Astrocyte (in vitro differentiated cells and primary cell): Measurements from ENCODE around the gene MAGEA11. TPM values are rescaled to one million over a fixed set of nuclear protein-coding genes. Genes with fewer than 3 reads are reported as not detected.
"Not testable (repeated sequence)": the region's sequence is repeated elsewhere in the genome, so short reads cannot be mapped to it uniquely, and the experiment has no call there.

Experiments used
- DNase-seq: peaks from one replicate; pipeline ENCODE4 v3.0.0-alpha.2; 2010; ENCODE audit warnings: low read depth
- FAIRE-seq: peaks from 2 replicates; lab custom pipeline; 2011; peaks lifted over from hg19 to GRCh38; lab: Jason Lieb, UNC
- H2AFZ ChIP-seq: 2 replicates; pipeline ENCODE4 v1.6.0; 2012; ENCODE audit warnings: low read depth, low read length, inconsistent platforms
- H3K27ac ChIP-seq: 2 replicates; pipeline ENCODE4 v1.5.1; 2011; ENCODE audit warnings: low read depth, low read length, inconsistent platforms
- H3K27me3 ChIP-seq: 2 replicates; pipeline ENCODE4 v1.6.0; 2011; ENCODE audit warnings: low read length, inconsistent platforms; ENCODE audit not compliant: insufficient read depth
- H3K36me3 ChIP-seq: 2 replicates; pipeline ENCODE4 v1.5.1; 2011; ENCODE audit warnings: low read length, inconsistent platforms; ENCODE audit not compliant: insufficient read depth
- H3K4me1 ChIP-seq: 2 replicates; pipeline ENCODE4 v1.5.1; 2011; ENCODE audit warnings: low read length, inconsistent platforms; ENCODE audit not compliant: insufficient read depth
- H3K4me2 ChIP-seq: 2 replicates; pipeline ENCODE4 v1.6.0; 2012; ENCODE audit warnings: low read length, inconsistent platforms
- H3K4me3 ChIP-seq: 2 replicates; pipeline ENCODE4 v1.5.1; 2011; ENCODE audit warnings: low read depth, mild to moderate bottlenecking, low read length, inconsistent platforms; ENCODE audit not compliant: insufficient read depth
- H3K79me2 ChIP-seq: 2 replicates; pipeline ENCODE4 v1.6.0; 2012; ENCODE audit warnings: mild to moderate bottlenecking, low read length, inconsistent platforms; ENCODE audit not compliant: insufficient read depth
- H3K9ac ChIP-seq: 2 replicates; pipeline ENCODE4 v1.6.0; 2012; ENCODE audit warnings: mild to moderate bottlenecking, low read length, inconsistent platforms
- H3K9me3 ChIP-seq: 2 replicates; pipeline ENCODE4 v1.5.1; 2012; ENCODE audit warnings: low read depth, mild to moderate bottlenecking, low read length, inconsistent platforms; ENCODE audit not compliant: insufficient read depth
- H4K20me1 ChIP-seq: 2 replicates; pipeline ENCODE4 v1.6.0; 2012; ENCODE audit warnings: low read length, inconsistent platforms; ENCODE audit not compliant: insufficient read depth
- H3K27ac Mint-ChIP-seq: one replicate; pipeline ENCODE4 v1.8.0; 2021; ENCODE audit warnings: mild to moderate bottlenecking, mixed read lengths; ENCODE audit not compliant: unreplicated experiment
- H3K27me3 Mint-ChIP-seq: one replicate; pipeline ENCODE4 v1.8.0; 2021; ENCODE audit warnings: low read depth, mixed read lengths; ENCODE audit not compliant: unreplicated experiment
- H3K36me3 Mint-ChIP-seq: one replicate; pipeline ENCODE4 v1.8.0; 2021; ENCODE audit warnings: low read depth, mixed read lengths; ENCODE audit not compliant: unreplicated experiment
- H3K4me1 Mint-ChIP-seq: one replicate; pipeline ENCODE4 v1.8.0; 2021; ENCODE audit warnings: low read depth, mixed read lengths; ENCODE audit not compliant: unreplicated experiment
- H3K4me3 Mint-ChIP-seq: one replicate; pipeline ENCODE4 v1.8.0; 2021; ENCODE audit warnings: mild to moderate bottlenecking, moderate library complexity, mixed read lengths; ENCODE audit not compliant: unreplicated experiment
- H3K9me3 Mint-ChIP-seq: one replicate; pipeline ENCODE4 v1.8.0; 2021; ENCODE audit warnings: mild to moderate bottlenecking, mixed read lengths; ENCODE audit not compliant: unreplicated experiment
- EZH2 ChIP-seq: IDR thresholded peaks from 2 replicates; pipeline ENCODE4 v1.6.1; 2012; ENCODE audit warnings: mild to moderate bottlenecking, low read length, inconsistent platforms; ENCODE audit not compliant: insufficient read depth
- total RNA-seq: library from RNA; stranded (reverse); gene quantifications from 2 replicates; pipeline ENCODE4 v1.2.1, GENCODE V29; 2021
- TF ChIP-seq, protein P1 (sequence below): IDR thresholded peaks from 2 replicates; pipeline ENCODE4 v1.5.1; 2011; ENCODE audit warnings: low read depth, mild to moderate bottlenecking, inconsistent platforms, low read length, moderate library complexity; ENCODE audit not compliant: insufficient read depth

The MAGEA11 gene
- total RNA-seq, 1 donor from 2014 or later: not detected

DNA sequence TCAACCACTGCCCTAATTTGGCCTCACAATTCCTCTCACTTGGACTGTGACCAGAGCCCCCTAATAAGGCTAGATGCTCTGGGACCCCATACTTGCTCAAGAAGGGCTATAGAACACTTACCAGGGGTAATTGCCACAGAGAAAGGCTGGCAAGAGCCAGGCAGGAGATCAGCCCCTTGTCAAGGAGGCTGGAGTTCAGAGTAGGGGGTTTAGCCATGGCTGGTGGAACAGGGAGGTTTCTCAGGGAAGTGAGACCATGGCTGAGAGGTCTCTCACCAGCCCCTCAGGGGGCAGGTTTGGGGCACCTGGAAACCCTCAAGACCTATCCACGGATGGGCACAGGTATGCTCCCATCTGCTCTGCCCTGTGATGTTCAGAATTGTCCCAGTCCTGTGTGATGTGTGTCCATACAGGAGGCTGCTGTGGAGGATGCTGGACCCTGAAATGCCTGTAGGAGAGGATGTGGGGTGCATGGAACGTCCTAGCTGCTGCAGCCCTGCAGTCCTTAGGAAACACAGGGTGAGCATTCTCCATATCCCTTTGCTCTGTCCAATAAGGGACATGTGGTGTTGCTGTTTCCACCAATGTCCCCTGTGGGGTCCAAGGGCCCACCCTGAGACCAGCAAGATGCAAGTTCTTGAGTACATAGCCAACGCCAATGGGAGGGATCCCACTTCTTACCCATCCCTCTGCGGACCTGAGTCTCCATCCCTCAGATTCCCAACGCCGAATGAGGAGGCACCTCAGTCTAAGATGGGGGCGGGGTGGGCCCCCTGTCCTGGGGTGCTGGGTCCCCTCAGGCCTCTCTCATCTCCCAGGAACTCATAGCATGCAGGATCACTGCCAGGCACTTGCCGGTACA is 45.6 kb downstream of the MAGEA11 start:
- Histone ChIP-seq H3K4me3 (no peak overlapping the region), H3K79me2 (no peaks in the 10 kb centered on the region), H4K20me1 (no peaks in the 10 kb centered on the region), H3K9ac (no peak overlapping the region), H3K27ac (no peak overlapping the region), H2AFZ (no peak overlapping the region), H3K27me3 (no peaks in the 10 kb centered on the region), H3K4me2 (no peak overlapping the region), H3K4me1 (no peaks in the 10 kb centered on the region), H3K36me3 (no peaks in the 10 kb centered on the region), H3K9me3 (no peaks in the 10 kb centered on the region)
- no peak for FAIRE-seq
- H3K27me3 Mint-ChIP-seq: peaks cover 2% of the 10 kb centered on the region
- no peak overlapping the region for H3K4me3 Mint-ChIP-seq
- TF ChIP-seq EZH2: no peak
- TF ChIP-seq, protein P1, sequence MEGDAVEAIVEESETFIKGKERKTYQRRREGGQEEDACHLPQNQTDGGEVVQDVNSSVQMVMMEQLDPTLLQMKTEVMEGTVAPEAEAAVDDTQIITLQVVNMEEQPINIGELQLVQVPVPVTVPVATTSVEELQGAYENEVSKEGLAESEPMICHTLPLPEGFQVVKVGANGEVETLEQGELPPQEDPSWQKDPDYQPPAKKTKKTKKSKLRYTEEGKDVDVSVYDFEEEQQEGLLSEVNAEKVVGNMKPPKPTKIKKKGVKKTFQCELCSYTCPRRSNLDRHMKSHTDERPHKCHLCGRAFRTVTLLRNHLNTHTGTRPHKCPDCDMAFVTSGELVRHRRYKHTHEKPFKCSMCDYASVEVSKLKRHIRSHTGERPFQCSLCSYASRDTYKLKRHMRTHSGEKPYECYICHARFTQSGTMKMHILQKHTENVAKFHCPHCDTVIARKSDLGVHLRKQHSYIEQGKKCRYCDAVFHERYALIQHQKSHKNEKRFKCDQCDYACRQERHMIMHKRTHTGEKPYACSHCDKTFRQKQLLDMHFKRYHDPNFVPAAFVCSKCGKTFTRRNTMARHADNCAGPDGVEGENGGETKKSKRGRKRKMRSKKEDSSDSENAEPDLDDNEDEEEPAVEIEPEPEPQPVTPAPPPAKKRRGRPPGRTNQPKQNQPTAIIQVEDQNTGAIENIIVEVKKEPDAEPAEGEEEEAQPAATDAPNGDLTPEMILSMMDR: no peak
- DNase-seq: no peak
- H3K36me3 Mint-ChIP-seq: no peaks in the 10 kb centered on the region
- H3K27ac Mint-ChIP-seq: no peak overlapping the region
- H3K4me1 Mint-ChIP-seq: peaks cover 1% of the 10 kb centered on the region
- H3K9me3 Mint-ChIP-seq: peaks cover 5% of the 10 kb centered on the region

DNA sequence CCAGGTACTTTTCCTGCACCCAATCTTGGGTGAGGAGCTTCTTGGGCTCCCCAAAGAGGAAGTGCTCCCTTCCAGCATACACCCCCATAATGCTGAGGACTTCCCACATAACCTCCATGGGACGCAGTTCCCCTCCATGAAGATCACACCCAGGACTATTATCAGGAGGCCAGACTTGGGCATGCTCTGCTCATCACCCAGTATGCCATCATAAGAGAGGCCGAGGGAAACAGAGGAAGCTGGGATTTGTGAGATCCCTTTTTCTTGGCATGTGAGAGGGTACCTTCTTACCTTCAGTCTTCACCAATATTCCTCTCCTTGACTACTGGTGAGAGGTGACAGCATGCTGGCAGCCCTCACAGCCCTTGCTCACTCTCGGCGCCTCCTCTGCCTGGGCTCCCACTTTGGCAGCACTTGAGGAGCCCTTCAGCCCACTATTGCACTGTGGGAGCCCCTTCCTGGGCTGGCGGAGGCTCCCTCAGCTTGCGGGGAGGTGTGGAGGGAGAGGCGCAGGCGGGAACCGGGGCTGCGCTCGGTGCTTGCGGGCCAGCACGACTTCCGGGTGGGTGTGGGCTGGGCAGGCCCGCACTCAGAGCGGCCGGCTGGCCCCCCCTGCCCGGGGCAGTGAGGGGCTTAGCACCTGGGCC is 46.3 kb downstream of the MAGEA11 start:
- FAIRE-seq (no peak), DNase-seq (no peak)
- H3K4me3 ChIP-seq: no peak overlapping the region
- no peak for TF ChIP-seq EZH2
- TF ChIP-seq, protein P1: no peak
- H3K4me1 Mint-ChIP-seq: peaks cover 1% of the 10 kb centered on the region
- no peak overlapping the region for H3K9ac ChIP-seq
- H2AFZ ChIP-seq: no peak overlapping the region
- peaks cover 2% of the 10 kb centered on the region for H3K27me3 Mint-ChIP-seq
- no peaks in the 10 kb centered on the region for H3K79me2 ChIP-seq
- no peak overlapping the region for H3K4me2 ChIP-seq
- H3K27me3 ChIP-seq: no peaks in the 10 kb centered on the region
- no peaks in the 10 kb centered on the region for H3K36me3 Mint-ChIP-seq
- no peak overlapping the region for H3K27ac Mint-ChIP-seq
- peaks cover 5% of the 10 kb centered on the region for H3K9me3 Mint-ChIP-seq
- H3K4me3 Mint-ChIP-seq: no peak overlapping the region
- no peaks in the 10 kb centered on the region for H3K36me3 ChIP-seq
- H3K9me3 ChIP-seq: no peaks in the 10 kb centered on the region
- no peaks in the 10 kb centered on the region for H3K4me1 ChIP-seq
- no peaks in the 10 kb centered on the region for H4K20me1 ChIP-seq
- no peak overlapping the region for H3K27ac ChIP-seq

DNA sequence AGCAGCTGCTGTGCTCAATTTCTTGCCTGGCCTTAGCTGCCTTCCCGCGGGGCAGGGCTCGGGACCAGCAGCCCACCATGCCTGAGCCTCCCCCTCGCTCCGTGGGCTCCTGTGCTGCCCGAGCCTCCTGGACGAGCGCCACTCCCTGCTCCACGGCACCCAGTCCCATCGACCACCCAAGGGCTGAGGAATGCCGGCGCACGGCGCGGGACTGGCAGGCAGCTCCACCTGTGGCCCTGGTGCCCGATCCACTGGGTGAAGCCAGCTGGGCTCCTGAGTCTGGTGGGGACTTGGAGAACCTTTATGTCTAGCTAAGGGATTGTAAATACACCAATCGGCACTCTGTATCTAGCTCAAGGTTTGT is 46.8 kb downstream of the MAGEA11 start:
- not testable (repeated sequence) for H3K4me1 Mint-ChIP-seq, H3K9ac ChIP-seq, H3K4me3 ChIP-seq, H3K4me3 Mint-ChIP-seq, H2AFZ ChIP-seq, H3K9me3 Mint-ChIP-seq, H3K36me3 Mint-ChIP-seq, H3K79me2 ChIP-seq, H3K27ac ChIP-seq, H4K20me1 ChIP-seq, H3K9me3 ChIP-seq, H3K27me3 ChIP-seq, H3K27ac Mint-ChIP-seq, H3K27me3 Mint-ChIP-seq, H3K4me1 ChIP-seq, DNase-seq, H3K36me3 ChIP-seq, H3K4me2 ChIP-seq, FAIRE-seq
